Measurements from ENCODE around the gene KRT83. TPM values are rescaled to one million over a fixed set of nuclear protein-coding genes. Genes with fewer than 3 reads are reported as not detected.

Gene KRT83
- total RNA-seq, 2 donors from 2014 or later = not detected

DNA sequence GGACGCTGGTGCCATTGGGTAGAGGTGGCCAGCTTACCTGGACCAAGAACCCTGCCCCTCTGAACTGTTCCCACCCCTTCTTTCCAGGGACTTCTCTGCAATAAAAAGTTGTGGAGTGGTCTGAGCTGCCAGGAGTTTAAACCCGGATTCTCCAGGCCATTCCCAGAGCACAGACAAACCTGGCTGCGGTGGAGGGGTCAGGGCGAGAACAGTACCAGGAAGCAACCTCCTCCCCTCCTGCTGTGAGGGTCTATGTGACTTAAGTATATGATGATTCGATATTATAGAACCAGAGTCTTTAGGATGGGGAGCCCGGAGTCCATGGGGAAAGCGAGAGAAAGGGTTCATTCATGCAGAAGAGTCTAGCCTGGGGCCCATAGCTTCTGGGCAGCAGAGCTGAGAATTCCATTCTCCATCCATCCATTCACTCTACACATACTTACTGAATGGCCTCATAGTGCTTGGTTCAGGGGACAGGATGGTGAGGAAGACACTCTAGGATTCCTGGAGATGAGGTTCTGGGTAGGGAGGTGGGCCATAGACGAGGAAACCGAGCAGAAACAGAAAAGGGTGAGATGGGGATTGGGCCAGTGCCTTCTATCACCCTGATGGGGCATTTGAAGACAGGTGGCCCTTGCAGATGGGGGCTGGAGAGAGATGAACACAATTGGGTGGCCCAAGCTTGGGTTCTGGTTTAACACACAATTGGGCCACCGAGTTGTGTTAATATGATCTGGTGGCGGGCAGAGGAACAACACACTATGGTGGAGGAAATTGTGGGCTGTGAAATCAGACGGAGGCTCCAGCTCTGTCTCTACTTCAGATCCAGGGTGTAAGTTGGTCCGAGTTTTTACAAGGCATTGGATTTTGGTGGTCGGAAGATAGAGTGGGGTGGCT lies 41.5 kb downstream of the KRT83 start:
- Mint-ChIP-seq H3K4me3 (no peak overlapping the region), H3K9me3 (no peaks in the 10 kb centered on the region), H3K36me3 (ENCODE audit: insufficient read depth in 2 of 2) (no peaks in the 10 kb centered on the region), H3K27me3 (ENCODE audit: low read depth) (peaks cover 42% of the 10 kb centered on the region), H3K27ac (no peak overlapping the region), H3K4me1 (ENCODE audit: low read depth) (peaks cover 19% of the 10 kb centered on the region)
- DNase-seq (no peak), ATAC-seq (replicated peaks in 1 of 2) (no peak)

DNA sequence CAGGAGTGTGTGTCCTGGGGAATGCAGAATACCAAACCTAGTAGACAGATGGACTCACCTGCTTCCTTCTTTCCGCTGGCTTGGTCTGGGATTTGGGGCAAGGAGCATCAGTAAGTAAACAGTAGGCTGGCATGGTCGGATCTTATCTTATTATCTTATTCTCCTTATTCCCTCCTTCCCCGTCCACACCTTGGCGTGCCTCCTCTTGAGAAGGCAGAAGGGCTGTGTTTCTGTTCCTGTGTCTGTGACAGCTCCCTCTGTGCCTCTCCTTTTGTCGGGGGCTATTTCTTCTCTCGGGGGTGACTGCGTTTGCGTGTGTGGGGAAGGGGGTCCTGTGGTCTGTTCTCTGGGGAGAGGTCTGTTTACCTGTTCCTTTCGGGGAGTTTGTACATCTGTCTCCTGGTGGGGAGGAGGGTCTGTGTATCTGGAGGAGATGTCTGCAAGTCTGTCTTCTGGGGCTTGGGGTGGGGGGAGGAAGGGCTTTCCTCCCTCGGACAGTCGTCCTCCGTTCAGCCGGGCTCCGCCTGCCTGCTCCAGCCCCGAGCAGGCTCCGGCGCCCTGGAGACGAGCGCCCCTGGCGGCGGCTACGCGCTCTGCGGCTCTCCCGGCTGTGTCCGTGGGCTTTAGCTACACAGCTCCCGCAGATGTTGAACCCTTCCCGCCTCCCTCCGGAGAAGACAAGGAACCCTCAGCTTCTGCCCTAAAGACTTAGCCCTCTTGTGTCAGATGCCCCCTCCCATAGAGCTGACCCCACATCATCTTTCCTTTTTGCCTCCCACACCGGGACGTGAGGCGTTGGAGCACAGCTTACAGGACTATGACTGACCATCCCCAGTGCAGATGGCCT lies 42.4 kb downstream of the KRT83 start:
- H3K4me1 Mint-ChIP-seq (ENCODE audit: low read depth) = peaks cover 19% of the 10 kb centered on the region

GRCh38 chr12:52277486-52278245 lies 43.5 kb downstream of the KRT83 start:
- peaks cover 46% of the 10 kb centered on the region for H3K27me3 Mint-ChIP-seq (ENCODE audit: low read depth)
- no peaks in the 10 kb centered on the region for H3K9me3 Mint-ChIP-seq
- H3K27ac Mint-ChIP-seq = no peak overlapping the region
- H3K36me3 Mint-ChIP-seq (ENCODE audit: insufficient read depth in 2 of 2) = no peaks in the 10 kb centered on the region
- H3K4me1 Mint-ChIP-seq (ENCODE audit: low read depth) = peaks cover 19% of the 10 kb centered on the region
- no peak for DNase-seq
- no peak overlapping the region for H3K4me3 Mint-ChIP-seq
- no peak for ATAC-seq (replicated peaks in 1 of 2)

More for the DNA sequence above, 42.4 kb downstream of the KRT83 start:
- peak overlapping the region; percentile 47 to 51 for H3K4me3 Mint-ChIP-seq
- H3K27ac Mint-ChIP-seq = no peak overlapping the region
- DNase-seq (peak; percentile 75 to 86), ATAC-seq (replicated peaks in 1 of 2) (peak; percentile 95 to 96)
- peaks cover 49% of the 10 kb centered on the region for H3K27me3 Mint-ChIP-seq (ENCODE audit: low read depth)
- no peaks in the 10 kb centered on the region for H3K9me3 Mint-ChIP-seq
- no peaks in the 10 kb centered on the region for H3K36me3 Mint-ChIP-seq (ENCODE audit: insufficient read depth in 2 of 2)

- Mint-ChIP-seq H3K4me3 (no peak overlapping the region), H3K9me3 (no peaks in the 10 kb centered on the region), H3K4me1 (ENCODE audit: low read depth) (peaks cover 19% of the 10 kb centered on the region), H3K27me3 (ENCODE audit: low read depth) (peaks cover 54% of the 10 kb centered on the region), H3K36me3 (ENCODE audit: insufficient read depth in 2 of 2) (no peaks in the 10 kb centered on the region), H3K27ac (no peak overlapping the region)
- DNase-seq = no peak
- no peak for ATAC-seq (replicated peaks in 1 of 2)
These were observed 45.5 kb downstream of the KRT83 start for GRCh38 chr12:52275686-52276085.

GRCh38 chr12:52274521-52275120 lies 46.6 kb downstream of the KRT83 start, which contains the start of gene KRT86:
TSS of gene KRT86 (plus strand) at chr12:52274645. CDS start at chr12:52301917, 27,272 bp downstream.
- no peaks in the 10 kb centered on the region for H3K36me3 Mint-ChIP-seq (ENCODE audit: insufficient read depth in 2 of 2)
- no peaks in the 10 kb centered on the region for H3K9me3 Mint-ChIP-seq
- H3K4me3 Mint-ChIP-seq = no peak within 1 kb of the TSS
- no peak for ATAC-seq (replicated peaks in 1 of 2)
- no peak within 1 kb of the TSS for H3K27ac Mint-ChIP-seq
- no peak for DNase-seq
- peaks cover 14% of the 10 kb centered on the region for H3K4me1 Mint-ChIP-seq (ENCODE audit: low read depth)
- H3K27me3 Mint-ChIP-seq (ENCODE audit: low read depth) = peaks cover 53% of the 10 kb centered on the region

DNA sequence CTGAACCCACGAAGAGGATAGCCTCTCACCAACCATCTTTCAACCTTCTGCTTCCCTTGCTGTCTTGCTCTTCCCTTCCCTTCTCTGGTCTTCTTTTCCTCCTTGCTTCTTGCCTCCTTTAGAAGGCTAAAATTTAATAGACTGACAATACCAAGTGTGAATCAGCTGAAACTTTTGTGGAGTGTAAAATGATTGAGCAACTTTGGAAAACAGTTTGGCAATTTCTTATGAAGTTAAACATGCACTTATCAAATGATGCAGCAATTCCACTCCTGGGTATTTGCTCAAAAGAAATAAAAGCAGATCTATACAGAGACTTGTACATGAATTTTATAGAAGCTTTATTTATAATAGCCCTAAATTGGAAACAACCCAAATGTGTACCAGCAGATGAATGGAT lies 50.0 kb downstream of the KRT83 start:
- no peak overlapping the region for H3K27ac Mint-ChIP-seq
- H3K4me3 Mint-ChIP-seq = no peak overlapping the region
- no peak for DNase-seq
- no peaks in the 10 kb centered on the region for H3K36me3 Mint-ChIP-seq (ENCODE audit: insufficient read depth in 2 of 2)
- no peaks in the 10 kb centered on the region for H3K9me3 Mint-ChIP-seq
- peaks cover 32% of the 10 kb centered on the region for H3K27me3 Mint-ChIP-seq (ENCODE audit: low read depth)
- ATAC-seq (replicated peaks in 1 of 2) = no peak
- no peaks in the 10 kb centered on the region for H3K4me1 Mint-ChIP-seq (ENCODE audit: low read depth)

DNA sequence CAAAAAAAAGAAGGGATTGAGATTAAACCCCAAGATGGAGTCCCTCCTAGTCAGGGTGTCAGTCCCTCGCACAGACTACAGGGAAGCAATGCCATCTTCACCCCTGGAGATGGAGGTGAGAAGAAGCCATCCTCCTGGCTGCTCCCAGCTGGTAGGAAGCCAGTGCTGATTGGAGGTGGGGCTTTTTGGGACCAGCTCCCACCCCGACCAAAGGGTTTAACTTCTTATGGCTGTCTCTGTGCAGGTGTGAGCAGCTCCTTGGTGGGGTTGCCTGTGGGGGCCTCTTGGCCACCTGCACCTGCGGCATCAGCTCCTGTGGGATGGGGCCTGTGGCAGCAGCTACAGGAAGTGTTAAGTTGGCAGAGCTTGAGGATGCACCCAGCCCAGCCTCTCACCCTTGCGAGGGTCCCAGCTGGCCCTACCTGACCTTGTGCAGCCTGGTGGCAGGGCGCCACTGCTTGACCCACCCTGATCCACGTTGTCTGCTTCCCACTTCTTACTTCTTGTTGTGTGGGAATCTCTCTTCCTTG lies 50.6 kb downstream of the KRT83 start:
- no peaks in the 10 kb centered on the region for H3K36me3 Mint-ChIP-seq (ENCODE audit: insufficient read depth in 2 of 2)
- H3K4me3 Mint-ChIP-seq = no peak overlapping the region
- H3K4me1 Mint-ChIP-seq (ENCODE audit: low read depth) = no peaks in the 10 kb centered on the region
- no peak overlapping the region for H3K27ac Mint-ChIP-seq
- no peaks in the 10 kb centered on the region for H3K9me3 Mint-ChIP-seq
- DNase-seq (no peak), ATAC-seq (replicated peaks in 1 of 2) (no peak)
- H3K27me3 Mint-ChIP-seq (ENCODE audit: low read depth) = peaks cover 32% of the 10 kb centered on the region

DNA sequence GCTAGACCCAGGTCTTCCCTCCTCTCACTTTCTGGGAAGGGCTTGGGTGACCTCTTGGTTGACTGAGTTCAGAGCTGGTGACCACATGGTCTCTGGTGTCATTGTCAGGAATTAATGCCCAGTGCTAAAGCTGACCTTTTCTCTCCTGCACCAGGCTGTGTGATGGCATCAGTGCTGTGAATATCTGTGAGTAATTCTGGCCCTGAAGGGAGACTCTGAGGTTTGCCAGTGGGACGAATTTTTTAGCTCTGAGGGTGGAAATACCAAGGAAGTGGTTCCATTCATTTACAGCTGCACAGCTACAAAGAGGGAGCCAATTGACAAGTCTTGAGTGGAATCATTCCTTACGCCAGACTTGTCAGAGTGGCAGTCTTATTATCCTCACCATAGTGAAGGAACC lies 53.0 kb downstream of the KRT83 start:
- Mint-ChIP-seq H3K36me3 (ENCODE audit: insufficient read depth in 2 of 2) (no peaks in the 10 kb centered on the region), H3K9me3 (no peaks in the 10 kb centered on the region), H3K4me3 (no peak overlapping the region), H3K27ac (no peak overlapping the region), H3K27me3 (ENCODE audit: low read depth) (peaks cover 21% of the 10 kb centered on the region), H3K4me1 (ENCODE audit: low read depth) (no peaks in the 10 kb centered on the region)
- ATAC-seq (replicated peaks in 1 of 2) (no peak), DNase-seq (no peak)

- Mint-ChIP-seq H3K27me3 (ENCODE audit: low read depth) (peaks cover 21% of the 10 kb centered on the region), H3K36me3 (ENCODE audit: insufficient read depth in 2 of 2) (no peaks in the 10 kb centered on the region), H3K9me3 (no peaks in the 10 kb centered on the region), H3K27ac (no peak overlapping the region), H3K4me3 (no peak overlapping the region), H3K4me1 (ENCODE audit: low read depth) (no peaks in the 10 kb centered on the region)
- no peak for DNase-seq
- ATAC-seq (replicated peaks in 1 of 2) = no peak
These were observed 53.5 kb downstream of the KRT83 start for GRCh38 chr12:52267699-52268098.

DNA sequence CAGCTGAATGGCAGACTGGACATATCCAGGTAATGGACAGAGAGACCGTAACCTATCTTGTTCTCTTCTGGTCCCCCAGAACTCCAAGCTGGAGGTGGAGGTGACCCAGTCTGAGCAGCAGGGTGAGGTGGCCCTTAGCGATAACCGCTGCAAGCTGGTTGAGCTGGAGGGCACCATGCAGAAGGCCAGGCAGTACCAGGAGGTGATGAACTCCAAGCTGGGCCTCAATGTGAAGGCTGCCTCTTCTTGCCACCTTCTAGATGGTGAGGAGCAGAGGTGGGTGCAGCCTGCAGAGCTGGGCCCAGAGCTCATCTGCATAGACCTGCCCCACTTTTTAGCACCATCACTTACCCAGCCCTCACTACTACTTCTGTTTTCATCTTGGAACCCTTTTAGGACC lies 53.9 kb downstream of the KRT83 start:
- Mint-ChIP-seq H3K36me3 (ENCODE audit: insufficient read depth in 2 of 2) (no peaks in the 10 kb centered on the region), H3K9me3 (no peaks in the 10 kb centered on the region), H3K27me3 (ENCODE audit: low read depth) (peaks cover 21% of the 10 kb centered on the region), H3K4me1 (ENCODE audit: low read depth) (no peaks in the 10 kb centered on the region), H3K4me3 (no peak overlapping the region), H3K27ac (no peak overlapping the region)
- ATAC-seq (replicated peaks in 1 of 2) (no peak), DNase-seq (no peak)

- DNase-seq (no peak), ATAC-seq (replicated peaks in 1 of 2) (no peak)
- Mint-ChIP-seq H3K36me3 (ENCODE audit: insufficient read depth in 2 of 2) (no peaks in the 10 kb centered on the region), H3K27me3 (ENCODE audit: low read depth) (peaks cover 20% of the 10 kb centered on the region), H3K9me3 (no peaks in the 10 kb centered on the region), H3K27ac (no peak overlapping the region), H3K4me1 (ENCODE audit: low read depth) (no peaks in the 10 kb centered on the region), H3K4me3 (no peak overlapping the region)
These were observed 54.7 kb downstream of the KRT83 start for GRCh38 chr12:52266514-52266913.

DNA sequence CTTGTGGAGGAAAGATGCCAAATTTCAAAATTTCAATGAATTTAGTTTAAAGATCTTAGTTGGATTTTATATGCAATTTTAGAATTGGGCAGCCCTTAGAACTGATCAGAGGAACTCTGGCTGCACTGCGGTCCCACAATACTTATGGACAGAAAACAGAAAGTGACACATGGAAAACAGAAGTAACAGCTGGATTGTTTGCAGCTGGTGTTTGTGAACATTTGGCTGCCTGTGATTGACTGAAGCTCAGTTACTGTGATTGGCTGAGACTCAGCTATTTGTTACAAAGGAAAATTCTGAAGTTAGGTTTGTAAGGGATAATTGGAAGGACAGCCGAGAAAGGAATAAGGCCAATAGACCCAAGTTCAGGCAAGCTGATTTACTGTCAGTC lies 56.8 kb downstream of the KRT83 start:
- H3K36me3 Mint-ChIP-seq (ENCODE audit: insufficient read depth in 2 of 2) = no peaks in the 10 kb centered on the region
- peaks cover 25% of the 10 kb centered on the region for H3K27me3 Mint-ChIP-seq (ENCODE audit: low read depth)
- ATAC-seq (replicated peaks in 1 of 2) = no peak
- H3K4me3 Mint-ChIP-seq = no peak overlapping the region
- DNase-seq = no peak
- no peak overlapping the region for H3K27ac Mint-ChIP-seq
- H3K4me1 Mint-ChIP-seq (ENCODE audit: low read depth) = peaks cover 8% of the 10 kb centered on the region
- H3K9me3 Mint-ChIP-seq = no peaks in the 10 kb centered on the region

All from activated T-cell treated with anti-CD3 and anti-CD28 coated beads, Interleukin-2, amount 50 U/mL, for 72 hours (primary cell).